Measurements from ENCODE around the gene FBXL12.
"Not testable (repeated sequence)": the region's sequence is repeated elsewhere in the genome, so short reads cannot be mapped to it uniquely, and the experiment has no call there.

Gene FBXL12

GRCh38 chr19:9827289-9828238 lies 8.7 kb upstream of the FBXL12 start, which contains the start of gene UBL5:
Gene UBL5, plus strand, starts transcription at chr19:9827918. Its CDS starts 420 bp downstream, at chr19:9828338.
- Mint-ChIP-seq H3K4me3 (peak within 1 kb of the TSS; percentile 91 to 96), H3K27ac (peak within 1 kb of the TSS; percentile 91 to 95), H3K36me3 (ENCODE audit: insufficient read depth) (peaks cover 17% of the 10 kb centered on the region), H3K27me3 (no peaks in the 10 kb centered on the region), H3K4me1 (ENCODE audit: low read depth in 2 of 2) (peaks cover 18 to 21% of the 10 kb centered on the region in 2 donors), H3K9me3 (no peaks in the 10 kb centered on the region)
- DNase-seq (peak; percentile 85 to 87 (median 86)), ATAC-seq (replicated peaks) (peak; percentile 96)

DNA sequence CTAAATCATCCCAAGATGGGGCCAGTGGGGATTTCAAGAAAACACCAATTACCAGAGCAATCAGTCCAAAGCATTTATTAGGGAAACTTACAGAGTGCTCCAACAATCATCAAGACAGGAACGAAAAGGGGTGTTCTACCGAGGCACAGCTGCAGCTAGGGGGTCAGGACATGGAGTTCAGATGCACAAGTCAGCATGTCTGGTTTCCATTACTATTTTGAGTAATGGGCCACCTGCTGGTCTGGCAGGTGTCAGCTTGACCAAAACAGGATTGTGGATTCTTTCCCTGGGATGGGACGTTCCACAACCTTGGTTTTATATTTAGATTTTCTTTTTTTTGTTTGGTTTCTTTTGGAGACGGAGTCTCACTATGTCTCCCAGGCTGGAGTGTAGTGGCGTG lies 4.9 kb upstream of the FBXL12 start:
- H3K4me3 Mint-ChIP-seq, result no peak overlapping the region
- no peaks in the 10 kb centered on the region for H3K9me3 Mint-ChIP-seq
- DNase-seq (no peak), ATAC-seq (replicated peaks) (no peak)
- no peak overlapping the region for H3K27ac Mint-ChIP-seq
- H3K27me3 Mint-ChIP-seq, result no peaks in the 10 kb centered on the region
- H3K4me1 Mint-ChIP-seq (ENCODE audit: low read depth in 2 of 2), result peaks cover 20 to 21% of the 10 kb centered on the region in 2 donors
- peaks cover 20% of the 10 kb centered on the region for H3K36me3 Mint-ChIP-seq (ENCODE audit: insufficient read depth)

- H3K27ac Mint-ChIP-seq, result peak overlapping the region in 1 of 2 donors; percentile 81
- H3K4me1 Mint-ChIP-seq (ENCODE audit: low read depth in 2 of 2), result peaks cover 18 to 19% of the 10 kb centered on the region in 2 donors
- not testable (repeated sequence) for H3K27me3 Mint-ChIP-seq; DNase-seq; ATAC-seq (replicated peaks); H3K9me3 Mint-ChIP-seq
- peaks cover 18% of the 10 kb centered on the region for H3K36me3 Mint-ChIP-seq (ENCODE audit: insufficient read depth)
- peak overlapping the region; percentile 89 to 90 for H3K4me3 Mint-ChIP-seq
These were observed 1.2 kb upstream of the FBXL12 start for GRCh38 chr19:9820034-9820433.

DNA sequence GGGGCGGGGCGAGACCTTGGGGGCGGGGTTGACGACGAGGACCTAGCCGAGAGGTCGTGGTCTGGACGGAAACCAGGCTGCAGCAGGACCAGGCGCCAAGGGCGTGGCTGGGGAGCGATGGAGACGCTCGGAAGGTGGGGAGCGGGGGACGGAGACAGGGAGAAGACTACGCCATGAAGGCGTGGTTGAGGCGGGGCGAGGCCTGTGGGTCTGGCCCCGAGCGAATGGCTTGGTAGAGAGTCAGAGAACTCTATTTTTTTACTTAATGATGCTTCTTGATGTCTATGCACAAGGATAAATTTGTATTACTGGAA lies 674 bp upstream of the FBXL12 start:
- Mint-ChIP-seq H3K4me1 (ENCODE audit: low read depth in 2 of 2) (peaks cover 18 to 21% of the 10 kb centered on the region in 2 donors), H3K27ac (peak overlapping the region; percentile 81 to 94), H3K9me3 (no peaks in the 10 kb centered on the region), H3K27me3 (no peaks in the 10 kb centered on the region), H3K36me3 (ENCODE audit: insufficient read depth) (peaks cover 21% of the 10 kb centered on the region), H3K4me3 (peak overlapping the region; percentile 89 to 90)
- no peak for ATAC-seq (replicated peaks)
- no peak for DNase-seq

GRCh38 chr19:9818175-9818733 lies 625 bp downstream of the FBXL12 start:
- ATAC-seq (replicated peaks) (no peak), DNase-seq (no peak)
- Mint-ChIP-seq H3K4me3 (peak overlapping the region; percentile 89 to 90), H3K27ac (peak overlapping the region; percentile 81 to 94), H3K36me3 (ENCODE audit: insufficient read depth) (peaks cover 26% of the 10 kb centered on the region), H3K9me3 (no peaks in the 10 kb centered on the region), H3K27me3 (no peaks in the 10 kb centered on the region), H3K4me1 (ENCODE audit: low read depth in 2 of 2) (peaks cover 22 to 24% of the 10 kb centered on the region in 2 donors)

DNA sequence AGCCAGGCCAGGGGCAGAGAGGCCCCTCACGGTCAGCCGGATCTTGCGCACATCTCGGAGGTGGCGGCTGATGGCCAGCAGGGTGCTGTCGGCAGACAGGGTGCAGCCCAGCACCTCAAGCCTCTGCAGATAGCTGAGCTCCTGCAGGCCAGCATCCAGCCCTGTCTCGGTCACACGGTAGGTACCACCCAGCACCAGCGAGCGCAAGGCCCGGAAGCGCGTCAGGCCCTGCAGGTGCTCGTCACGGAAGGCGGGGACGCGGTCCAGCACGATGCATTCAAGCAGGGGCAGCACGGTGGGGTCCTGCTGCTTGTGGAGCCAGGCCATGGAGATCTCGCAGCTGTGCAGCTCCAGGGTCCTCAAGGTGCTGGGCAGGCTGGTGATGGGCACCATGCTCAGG lies 7.7 kb downstream of the FBXL12 start:
- ATAC-seq (replicated peaks), result no peak
- DNase-seq, result no peak
- H3K9me3 Mint-ChIP-seq, result no peaks in the 10 kb centered on the region
- peaks cover 34% of the 10 kb centered on the region for H3K36me3 Mint-ChIP-seq (ENCODE audit: insufficient read depth)
- peaks cover 16 to 24% of the 10 kb centered on the region in 2 donors for H3K4me1 Mint-ChIP-seq (ENCODE audit: low read depth in 2 of 2)
- H3K4me3 Mint-ChIP-seq, result no peak overlapping the region
- no peaks in the 10 kb centered on the region for H3K27me3 Mint-ChIP-seq
- no peak overlapping the region for H3K27ac Mint-ChIP-seq

DNA sequence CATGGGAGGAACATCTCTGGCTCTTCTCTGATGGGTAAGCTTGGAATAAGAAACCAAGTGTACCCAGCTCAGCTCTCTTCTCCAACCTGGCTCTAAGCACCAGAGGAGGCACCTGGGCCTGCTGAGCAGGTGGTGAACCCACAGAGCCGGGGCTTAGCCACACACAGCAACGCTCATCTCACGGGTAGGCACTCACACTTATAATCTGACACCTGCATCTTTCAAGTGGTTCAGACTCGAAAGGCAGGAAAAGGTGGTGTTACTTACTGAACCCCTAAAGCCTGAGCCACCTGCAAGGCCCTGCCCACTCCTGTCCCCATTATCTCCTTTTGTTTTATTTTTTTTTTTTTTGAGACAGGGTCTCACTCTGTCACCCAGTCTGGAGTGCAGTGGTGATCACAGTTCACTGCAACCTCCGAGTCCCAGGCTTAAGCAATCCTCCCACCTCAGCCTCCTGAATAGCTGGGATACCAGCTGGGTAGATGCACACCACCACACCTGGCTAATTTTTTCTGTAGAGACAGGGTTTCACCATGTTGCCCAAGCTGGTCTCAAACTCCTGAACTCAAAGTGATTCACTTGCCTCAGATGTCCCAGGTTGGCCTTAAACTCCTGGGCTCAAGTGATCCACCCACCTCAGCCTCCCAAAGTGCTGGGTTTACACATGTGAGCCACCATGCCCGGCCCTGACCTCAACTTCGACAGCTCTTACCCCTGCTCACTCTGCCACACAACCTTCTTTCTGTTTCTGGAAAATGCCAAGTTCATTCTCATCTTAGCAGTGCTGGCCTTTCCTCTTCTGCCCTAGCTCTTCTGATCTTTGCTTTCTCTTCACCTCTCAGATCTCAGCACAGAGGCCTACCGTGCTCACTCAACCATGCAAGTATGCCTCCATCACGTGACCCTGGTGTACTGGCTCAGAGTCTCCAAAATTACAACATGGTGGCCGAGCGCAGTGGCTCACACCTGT lies 9.7 kb downstream of the FBXL12 start:
- Mint-ChIP-seq H3K27ac (peak overlapping the region; percentile 36 to 72), H3K9me3 (no peaks in the 10 kb centered on the region), H3K4me1 (ENCODE audit: low read depth in 2 of 2) (peaks cover 16 to 18% of the 10 kb centered on the region in 2 donors), H3K36me3 (ENCODE audit: insufficient read depth) (peaks cover 31% of the 10 kb centered on the region), H3K4me3 (peak overlapping the region; percentile 7 to 46), H3K27me3 (no peaks in the 10 kb centered on the region)
- DNase-seq, result peak in 2 of 3 experiments; percentile 24 to 44
- ATAC-seq (replicated peaks), result peak; percentile 96

DNA sequence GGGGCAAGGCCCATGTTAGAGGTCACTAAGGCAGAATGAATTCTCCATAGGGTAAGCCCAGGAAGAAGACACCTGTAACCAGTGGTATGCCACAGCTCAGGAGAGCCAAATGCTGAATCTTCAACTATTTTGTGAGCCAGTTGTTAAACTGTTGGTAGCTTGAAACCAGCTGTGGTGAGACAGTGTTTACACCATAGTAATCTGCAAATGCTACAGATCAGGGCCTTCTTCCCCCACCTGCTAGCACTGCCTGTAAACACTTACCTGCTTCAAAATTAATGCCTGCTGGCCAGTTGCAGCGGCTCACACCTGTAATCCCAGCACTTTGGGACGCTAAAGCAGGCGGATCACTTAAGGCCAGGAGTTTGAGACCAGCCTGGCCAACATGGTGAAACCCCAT lies 12.1 kb downstream of the FBXL12 start:
- DNase-seq (no peak), ATAC-seq (replicated peaks) (no peak)
- Mint-ChIP-seq H3K27me3 (no peaks in the 10 kb centered on the region), H3K4me3 (no peak overlapping the region), H3K36me3 (ENCODE audit: insufficient read depth) (peaks cover 13% of the 10 kb centered on the region), H3K4me1 (ENCODE audit: low read depth in 2 of 2) (peaks cover 12 to 15% of the 10 kb centered on the region in 2 donors), H3K27ac (peak overlapping the region; percentile 13 to 75), H3K9me3 (no peaks in the 10 kb centered on the region)

- no peak for DNase-seq
- Mint-ChIP-seq H3K36me3 (ENCODE audit: insufficient read depth) (no peaks in the 10 kb centered on the region), H3K27ac (no peak overlapping the region), H3K9me3 (no peaks in the 10 kb centered on the region), H3K27me3 (no peaks in the 10 kb centered on the region), H3K4me1 (ENCODE audit: low read depth in 2 of 2) (peaks cover 5 to 9% of the 10 kb centered on the region in 2 donors), H3K4me3 (no peak overlapping the region)
- no peak for ATAC-seq (replicated peaks)
These were observed 16.9 kb downstream of the FBXL12 start for GRCh38 chr19:9801976-9802375.

GRCh38 chr19:9799162-9799561 lies 19.7 kb downstream of the FBXL12 start:
- no peak overlapping the region for H3K4me3 Mint-ChIP-seq
- no peaks in the 10 kb centered on the region for H3K9me3 Mint-ChIP-seq
- ATAC-seq (replicated peaks) (no peak), DNase-seq (no peak)
- peaks cover 3% of the 10 kb centered on the region for H3K36me3 Mint-ChIP-seq (ENCODE audit: insufficient read depth)
- H3K4me1 Mint-ChIP-seq (ENCODE audit: low read depth in 2 of 2), result peaks cover 7 to 18% of the 10 kb centered on the region in 2 donors
- no peaks in the 10 kb centered on the region for H3K27me3 Mint-ChIP-seq
- peak overlapping the region in 1 of 2 donors; percentile 1 for H3K27ac Mint-ChIP-seq

DNA sequence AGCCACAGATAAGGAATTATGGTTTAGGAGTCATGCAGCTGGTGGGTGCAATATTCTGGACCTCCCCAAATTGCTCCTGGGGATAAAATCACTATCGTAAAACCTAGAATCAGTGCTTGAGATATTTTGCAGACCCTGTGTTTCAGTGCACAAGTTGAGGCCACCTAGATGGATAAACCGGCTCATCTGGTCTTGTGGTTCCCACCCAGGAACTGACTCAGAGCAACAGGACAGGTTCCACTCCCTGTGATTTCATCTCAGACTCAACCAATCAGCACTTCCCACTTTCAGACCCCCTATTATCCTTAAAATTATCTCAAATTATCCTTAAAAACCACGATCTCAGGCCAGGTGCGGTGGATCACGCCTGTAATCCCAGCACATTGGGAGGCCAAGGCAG lies 21.0 kb downstream of the FBXL12 start:
- no peak for DNase-seq
- Mint-ChIP-seq H3K9me3 (no peaks in the 10 kb centered on the region), H3K36me3 (ENCODE audit: insufficient read depth) (peaks cover 7% of the 10 kb centered on the region), H3K27ac (no peak overlapping the region), H3K4me3 (no peak overlapping the region), H3K4me1 (ENCODE audit: low read depth in 2 of 2) (peaks cover 13 to 24% of the 10 kb centered on the region in 2 donors), H3K27me3 (no peaks in the 10 kb centered on the region)
- no peak for ATAC-seq (replicated peaks)

DNA sequence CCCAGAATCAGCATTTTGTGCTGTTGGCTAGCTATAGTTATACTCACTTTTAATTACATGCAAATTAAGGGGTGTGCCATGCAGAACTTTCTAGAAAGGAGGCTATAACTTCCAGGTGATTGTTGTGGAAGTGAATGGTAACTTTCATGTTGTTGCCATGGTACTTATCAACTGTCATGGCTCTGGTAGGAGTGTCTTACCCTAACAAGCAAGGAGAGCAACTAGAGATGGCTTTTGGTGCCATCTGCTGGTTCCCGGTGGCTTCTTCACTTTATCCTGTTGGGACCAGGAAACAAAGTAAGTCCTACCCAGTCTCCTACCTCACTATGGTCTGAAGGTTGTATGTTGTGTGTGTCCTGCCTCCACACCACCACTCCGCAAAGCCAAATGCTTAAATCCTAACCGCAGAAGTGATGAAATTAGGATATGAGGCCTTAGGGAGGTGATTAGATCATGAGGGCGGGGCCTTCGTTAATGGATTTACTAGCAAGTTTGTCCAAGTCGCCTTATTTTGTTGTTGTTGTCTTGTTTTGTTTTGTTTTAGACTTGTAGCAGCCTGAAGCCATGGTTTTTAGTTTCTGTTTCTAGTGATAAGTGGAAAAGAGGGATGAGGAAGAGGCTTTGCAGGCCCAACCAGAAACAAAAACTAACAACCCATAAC lies 22.6 kb downstream of the FBXL12 start:
- ATAC-seq (replicated peaks) (peak; percentile 60), DNase-seq (peak; percentile 82 to 87 (median 82))
- Mint-ChIP-seq H3K27me3 (no peaks in the 10 kb centered on the region), H3K4me3 (no peak overlapping the region), H3K4me1 (ENCODE audit: low read depth in 2 of 2) (peaks cover 16 to 33% of the 10 kb centered on the region in 2 donors), H3K27ac (no peak overlapping the region), H3K36me3 (ENCODE audit: insufficient read depth) (peaks cover 15% of the 10 kb centered on the region), H3K9me3 (no peaks in the 10 kb centered on the region)
